ENCODE results near the gene CNN2. TPM values are rescaled to one million over a fixed set of nuclear protein-coding genes. Genes with fewer than 3 reads are reported as not detected.

CNN2 gene
- total and polyA plus RNA-seq, 3 experiments from 2014 or later, result 78.1 to 792 (median 78.9) TPM

- DNase-seq, result peak; percentile 47 to 73 (median 62)
- no peaks in the 10 kb centered on the region for H3K9me3 ChIP-seq (ENCODE audit: low read length)
- no peaks in the 10 kb centered on the region for H3K9me3 Mint-ChIP-seq
- CTCF ChIA-PET, result interaction anchor here (0.7 to 5.6 kb wide), 27 partner anchors 7 to 205 kb away, joined by 3 to 264 read pairs (median 5); partner anchors contain the start of genes ABCA7, ATP5F1D, CNN2 and RNU6-2
- H3K36me3 Mint-ChIP-seq, result peaks cover 8 to 29% (median 9%) of the 10 kb centered on the region in 3 donors
- peaks cover 7% of the 10 kb centered on the region for H3K36me3 ChIP-seq (ENCODE audit: insufficient read depth, low read length)
- H3K4me3 ChIP-seq (ENCODE audit: low read length), result peak overlapping the region; percentile 26
- POLR2A ChIA-PET, result interaction anchor here (0.5 to 17.4 kb wide), 12 partner anchors 11 to 129 kb away, joined by 3 to 737 read pairs (median 6); partner anchors contain the start of genes ABCA7 and POLR2E
- peaks cover 35% of the 10 kb centered on the region for H3K4me1 ChIP-seq (ENCODE audit: insufficient read depth, low read length)
- H3K27me3 Mint-ChIP-seq, result no peaks in the 10 kb centered on the region
- no peaks in the 10 kb centered on the region for H3K27me3 ChIP-seq (ENCODE audit: insufficient read depth, low read length, poor library complexity, severe bottlenecking)
- H3K4me3 Mint-ChIP-seq, result peak overlapping the region; percentile 46 to 89 (median 66)
- peak overlapping the region; percentile 36 to 96 (median 80) for H3K27ac Mint-ChIP-seq
- no peak overlapping the region for H3K27ac ChIP-seq (ENCODE audit: low read depth, low read length)
- H3K4me1 Mint-ChIP-seq, result peaks cover 20 to 52% (median 35%) of the 10 kb centered on the region in 3 donors
Measured at GRCh38 chr19:1064661-1065605, 38.5 kb downstream of the CNN2 start.

- Histone ChIP-seq H3K4me1 (ENCODE audit: insufficient read depth, low read length) (peaks cover 40% of the 10 kb centered on the region), H3K9me3 (ENCODE audit: low read length) (no peaks in the 10 kb centered on the region), H3K27me3 (ENCODE audit: insufficient read depth, low read length, poor library complexity, severe bottlenecking) (no peaks in the 10 kb centered on the region), H3K36me3 (ENCODE audit: insufficient read depth, low read length) (peaks cover 8% of the 10 kb centered on the region), H3K4me3 (ENCODE audit: low read length) (peak overlapping the region; percentile 26), H3K27ac (ENCODE audit: low read depth, low read length) (no peak overlapping the region)
- POLR2A ChIA-PET, result interaction anchor here (1.0 to 17.4 kb wide), 7 partner anchors 8 to 128 kb away, joined by 3 to 737 read pairs (median 14); partner anchors contain the start of genes ABCA7, GPX4 and POLR2E
- peak in 1 of 5 donors; percentile 49 for DNase-seq
- Mint-ChIP-seq H3K36me3 (peaks cover 8 to 33% (median 9%) of the 10 kb centered on the region in 3 donors), H3K27ac (peak overlapping the region; percentile 26 to 96 (median 76)), H3K4me3 (peak overlapping the region; percentile 10 to 100 (median 79)), H3K4me1 (peaks cover 21 to 54% (median 37%) of the 10 kb centered on the region in 3 donors), H3K9me3 (no peaks in the 10 kb centered on the region), H3K27me3 (no peaks in the 10 kb centered on the region)
- CTCF ChIA-PET, result interaction anchor here (1.2 to 5.6 kb wide), 6 partner anchors 8 to 47 kb away, joined by 5 to 264 read pairs (median 16); partner anchors contain the start of genes ABCA7, CNN2 and RNU6-2
Measured at GRCh38 chr19:1065606-1066109, 39.2 kb downstream of the CNN2 start.

GRCh38 chr19:1066251-1066747 is 39.9 kb downstream of the CNN2 start:
- Mint-ChIP-seq H3K27ac (peak overlapping the region in 5 of 8 donors; percentile 66 to 100 (median 85)), H3K4me3 (peak overlapping the region in 6 of 7 donors; percentile 29 to 100 (median 82)), H3K36me3 (peaks cover 8 to 34% (median 9%) of the 10 kb centered on the region in 3 donors), H3K4me1 (peaks cover 21 to 54% (median 37%) of the 10 kb centered on the region in 3 donors), H3K9me3 (no peaks in the 10 kb centered on the region), H3K27me3 (no peaks in the 10 kb centered on the region)
- DNase-seq, result peak in 1 of 5 donors; percentile 53
- Histone ChIP-seq H3K9me3 (ENCODE audit: low read length) (no peaks in the 10 kb centered on the region), H3K4me3 (ENCODE audit: low read length) (peak overlapping the region; percentile 54), H3K27me3 (ENCODE audit: insufficient read depth, low read length, poor library complexity, severe bottlenecking) (no peaks in the 10 kb centered on the region), H3K4me1 (ENCODE audit: insufficient read depth, low read length) (peaks cover 45% of the 10 kb centered on the region), H3K36me3 (ENCODE audit: insufficient read depth, low read length) (peaks cover 8% of the 10 kb centered on the region), H3K27ac (ENCODE audit: low read depth, low read length) (peak overlapping the region; percentile 90)
- ChIA-PET CTCF (interaction anchor here (0.7 to 5.6 kb wide), 10 partner anchors 9 to 128 kb away, joined by 3 to 264 read pairs (median 10); partner anchors contain the start of genes ABCA7 and CNN2), POLR2A (interaction anchor here (1.0 to 17.4 kb wide), 13 partner anchors 8 to 203 kb away, joined by 3 to 737 read pairs (median 14); partner anchors contain the start of genes ABCA7, CIRBP, CNN2 and GPX4)

GRCh38 chr19:1066748-1067340 is 40.4 kb downstream of the CNN2 start, which contains the start of gene ARHGAP45:
Gene ARHGAP45 (plus strand): TSS chr19:1067167. CDS start chr19:1067406, 239 bp downstream.
- Histone ChIP-seq H3K27ac (ENCODE audit: low read depth, low read length) (peak within 1 kb of the TSS; percentile 90), H3K9me3 (ENCODE audit: low read length) (no peaks in the 10 kb centered on the region), H3K27me3 (ENCODE audit: insufficient read depth, low read length, poor library complexity, severe bottlenecking) (no peaks in the 10 kb centered on the region), H3K4me1 (ENCODE audit: insufficient read depth, low read length) (peaks cover 49% of the 10 kb centered on the region), H3K4me3 (ENCODE audit: low read length) (peak within 1 kb of the TSS; percentile 81), H3K36me3 (ENCODE audit: insufficient read depth, low read length) (peaks cover 8% of the 10 kb centered on the region)
- H3K27me3 Mint-ChIP-seq, result no peaks in the 10 kb centered on the region
- peak within 1 kb of the TSS; percentile 91 to 100 (median 98) for H3K27ac Mint-ChIP-seq
- peak within 1 kb of the TSS; percentile 87 to 100 (median 96) for H3K4me3 Mint-ChIP-seq
- ChIA-PET POLR2A (interaction anchor here (1.0 to 17.4 kb wide), 15 partner anchors 9 to 202 kb away, joined by 3 to 737 read pairs (median 12); partner anchors contain the start of genes ABCA7, CIRBP, CNN2 and GPX4), CTCF (interaction anchor here (0.7 to 5.6 kb wide), 18 partner anchors 9 to 178 kb away, joined by 3 to 264 read pairs (median 6); partner anchors contain the start of genes ABCA7, CNN2, RNU6-2 and TMEM259)
- DNase-seq, result peak; percentile 82 to 93 (median 89)
- H3K9me3 Mint-ChIP-seq, result no peaks in the 10 kb centered on the region
- H3K36me3 Mint-ChIP-seq, result peaks cover 11 to 33% (median 11%) of the 10 kb centered on the region in 3 donors
- H3K4me1 Mint-ChIP-seq, result peaks cover 24 to 58% (median 41%) of the 10 kb centered on the region in 3 donors

- Mint-ChIP-seq H3K4me1 (peaks cover 30 to 64% (median 46%) of the 10 kb centered on the region in 3 donors), H3K9me3 (no peaks in the 10 kb centered on the region), H3K4me3 (peak overlapping the region; percentile 87 to 100 (median 96)), H3K27me3 (no peaks in the 10 kb centered on the region), H3K36me3 (peaks cover 12 to 37% (median 13%) of the 10 kb centered on the region in 3 donors), H3K27ac (peak overlapping the region; percentile 91 to 100 (median 98))
- H3K27ac ChIP-seq (ENCODE audit: low read depth, low read length), result peak overlapping the region; percentile 90
- DNase-seq, result peak; percentile 74 to 91 (median 84)
- H3K36me3 ChIP-seq (ENCODE audit: insufficient read depth, low read length), result peaks cover 13% of the 10 kb centered on the region
- ChIA-PET POLR2A (interaction anchor here (0.6 to 17.4 kb wide), 20 partner anchors 10 to 270 kb away, joined by 3 to 737 read pairs (median 7); partner anchors contain the start of genes ABCA7, CIRBP, CNN2 and GPX4), CTCF (interaction anchor here (0.9 to 5.6 kb wide), 18 partner anchors 10 to 177 kb away, joined by 3 to 264 read pairs (median 6); partner anchors contain the start of genes ABCA7, CNN2, RNU6-2 and TMEM259)
- H3K9me3 ChIP-seq (ENCODE audit: low read length), result no peaks in the 10 kb centered on the region
- H3K4me3 ChIP-seq (ENCODE audit: low read length), result peak overlapping the region; percentile 81
- peaks cover 55% of the 10 kb centered on the region for H3K4me1 ChIP-seq (ENCODE audit: insufficient read depth, low read length)
- H3K27me3 ChIP-seq (ENCODE audit: insufficient read depth, low read length, poor library complexity, severe bottlenecking), result no peaks in the 10 kb centered on the region
Measured at GRCh38 chr19:1067341-1067957, 41.0 kb downstream of the CNN2 start.

- H3K27me3 ChIP-seq (ENCODE audit: insufficient read depth, low read length, poor library complexity, severe bottlenecking), result no peaks in the 10 kb centered on the region
- no peaks in the 10 kb centered on the region for H3K9me3 ChIP-seq (ENCODE audit: low read length)
- H3K27ac ChIP-seq (ENCODE audit: low read depth, low read length), result peak overlapping the region; percentile 90
- peak; percentile 50 to 89 (median 74) for DNase-seq
- Mint-ChIP-seq H3K27ac (peak overlapping the region; percentile 91 to 100 (median 98)), H3K27me3 (no peaks in the 10 kb centered on the region), H3K4me3 (peak overlapping the region; percentile 87 to 100 (median 96)), H3K9me3 (no peaks in the 10 kb centered on the region), H3K4me1 (peaks cover 38 to 69% (median 55%) of the 10 kb centered on the region in 3 donors), H3K36me3 (peaks cover 13 to 45% (median 15%) of the 10 kb centered on the region in 3 donors)
- peaks cover 63% of the 10 kb centered on the region for H3K4me1 ChIP-seq (ENCODE audit: insufficient read depth, low read length)
- CTCF ChIA-PET, result interaction anchor here (0.9 to 5.6 kb wide), 15 partner anchors 11 to 125 kb away, joined by 3 to 264 read pairs (median 6); partner anchors contain the start of genes ABCA7, CNN2, RNU6-2 and TMEM259
- POLR2A ChIA-PET, result interaction anchor here (0.6 to 17.4 kb wide), 18 partner anchors 10 to 271 kb away, joined by 3 to 737 read pairs (median 6); partner anchors contain the start of genes ABCA7, CIRBP, CNN2 and GPX4
- H3K36me3 ChIP-seq (ENCODE audit: insufficient read depth, low read length), result peaks cover 22% of the 10 kb centered on the region
- peak overlapping the region; percentile 81 for H3K4me3 ChIP-seq (ENCODE audit: low read length)
Measured at GRCh38 chr19:1068009-1069001, 41.9 kb downstream of the CNN2 start.

Data from CD8-positive, alpha-beta memory T cell (primary cell).